ENCODE results near the gene CACNA1A. TPM values are rescaled to one million over a fixed set of nuclear protein-coding genes. Genes with fewer than 3 reads are reported as not detected.
A peak's percentile ranks its signal among the peaks of the same experiment; 100 is the strongest.
"Not testable (repeated sequence)": the region's sequence is repeated elsewhere in the genome, so short reads cannot be mapped to it uniquely, and the experiment has no call there.

CACNA1A gene
- total RNA-seq, 1 donor from 2014 or later, result 0.42 TPM

DNA sequence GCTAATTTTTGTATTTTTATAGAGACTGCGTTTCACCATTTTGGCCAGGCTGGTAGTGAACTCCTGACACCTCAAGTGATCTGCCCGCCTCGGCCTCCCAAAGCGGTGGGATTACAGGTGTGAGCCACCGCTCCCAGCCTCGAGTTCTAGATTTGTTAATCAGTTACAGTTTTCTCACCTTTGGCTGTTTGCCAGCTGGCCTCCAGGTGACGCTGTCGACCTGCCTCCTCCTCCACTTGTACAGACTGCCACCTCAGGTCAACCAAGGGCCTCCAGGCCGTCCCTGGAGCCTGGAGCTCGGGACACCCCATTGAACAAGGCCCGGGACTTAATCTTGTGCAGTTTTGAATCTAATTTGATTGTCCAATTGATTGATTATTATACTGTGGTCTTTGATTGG, 310.6 kb downstream of the CACNA1A start:
- no peaks in the 10 kb centered on the region for H3K9me3 Mint-ChIP-seq (ENCODE audit: low read depth)
- H3K27me3 Mint-ChIP-seq (ENCODE audit: low read depth), result no peaks in the 10 kb centered on the region
- H3K27ac Mint-ChIP-seq (ENCODE audit: unreplicated experiment), result no peak overlapping the region
- H3K36me3 Mint-ChIP-seq (ENCODE audit: low read depth), result no peaks in the 10 kb centered on the region
- no peak for DNase-seq (ENCODE audit: low spot score)
- TF ChIP-seq, protein P1, sequence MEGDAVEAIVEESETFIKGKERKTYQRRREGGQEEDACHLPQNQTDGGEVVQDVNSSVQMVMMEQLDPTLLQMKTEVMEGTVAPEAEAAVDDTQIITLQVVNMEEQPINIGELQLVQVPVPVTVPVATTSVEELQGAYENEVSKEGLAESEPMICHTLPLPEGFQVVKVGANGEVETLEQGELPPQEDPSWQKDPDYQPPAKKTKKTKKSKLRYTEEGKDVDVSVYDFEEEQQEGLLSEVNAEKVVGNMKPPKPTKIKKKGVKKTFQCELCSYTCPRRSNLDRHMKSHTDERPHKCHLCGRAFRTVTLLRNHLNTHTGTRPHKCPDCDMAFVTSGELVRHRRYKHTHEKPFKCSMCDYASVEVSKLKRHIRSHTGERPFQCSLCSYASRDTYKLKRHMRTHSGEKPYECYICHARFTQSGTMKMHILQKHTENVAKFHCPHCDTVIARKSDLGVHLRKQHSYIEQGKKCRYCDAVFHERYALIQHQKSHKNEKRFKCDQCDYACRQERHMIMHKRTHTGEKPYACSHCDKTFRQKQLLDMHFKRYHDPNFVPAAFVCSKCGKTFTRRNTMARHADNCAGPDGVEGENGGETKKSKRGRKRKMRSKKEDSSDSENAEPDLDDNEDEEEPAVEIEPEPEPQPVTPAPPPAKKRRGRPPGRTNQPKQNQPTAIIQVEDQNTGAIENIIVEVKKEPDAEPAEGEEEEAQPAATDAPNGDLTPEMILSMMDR (IDR thresholded peaks at IDR 0.05), result peak; percentile 20
- H3K4me1 Mint-ChIP-seq (ENCODE audit: low read depth), result no peaks in the 10 kb centered on the region
- no peak overlapping the region for H3K4me3 Mint-ChIP-seq (ENCODE audit: unreplicated experiment)

DNA sequence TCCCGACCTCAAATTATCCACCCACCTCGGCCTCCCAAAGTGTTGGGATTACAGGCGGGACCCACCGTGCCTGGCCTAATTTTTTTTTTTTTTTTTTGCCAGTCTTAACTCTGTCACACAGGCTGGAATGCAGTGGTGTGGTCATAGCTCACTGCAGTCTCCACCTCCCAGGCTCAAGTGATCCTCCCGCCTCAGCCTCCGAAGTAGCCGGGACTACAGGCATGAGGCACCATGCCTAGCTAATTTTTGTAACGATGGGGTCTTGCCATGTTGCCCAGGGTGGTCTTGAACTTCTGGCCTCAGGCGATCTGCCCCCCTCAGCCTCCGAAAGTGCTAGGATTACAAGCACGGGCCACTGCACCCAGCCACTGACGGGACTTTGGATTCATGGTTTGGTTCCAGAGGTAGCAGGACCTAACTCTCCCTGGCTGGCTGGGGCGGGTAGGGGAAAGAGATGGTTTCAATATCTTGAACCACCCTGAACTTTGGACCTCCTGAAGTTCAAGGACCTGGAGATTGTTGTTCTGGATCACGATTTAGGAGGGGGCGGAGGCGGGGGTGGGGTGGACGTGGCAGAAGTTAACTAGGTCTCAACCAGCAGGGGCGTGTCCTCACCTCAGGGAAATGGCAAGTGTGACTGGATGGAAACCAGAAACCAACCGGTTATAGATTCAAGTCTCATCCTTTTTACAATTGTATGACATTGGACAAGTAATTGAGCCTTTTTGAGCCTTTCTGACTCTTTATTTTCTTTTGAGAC, 315.3 kb downstream of the CACNA1A start:
- no peak for DNase-seq (ENCODE audit: low spot score)
- no peaks in the 10 kb centered on the region for H3K4me1 Mint-ChIP-seq (ENCODE audit: low read depth)
- no peaks in the 10 kb centered on the region for H3K9me3 Mint-ChIP-seq (ENCODE audit: low read depth)
- no peak overlapping the region for H3K27ac Mint-ChIP-seq (ENCODE audit: unreplicated experiment)
- no peaks in the 10 kb centered on the region for H3K27me3 Mint-ChIP-seq (ENCODE audit: low read depth)
- TF ChIP-seq, protein P1 (IDR thresholded peaks at IDR 0.05), result no peak
- no peak overlapping the region for H3K4me3 Mint-ChIP-seq (ENCODE audit: unreplicated experiment)
- H3K36me3 Mint-ChIP-seq (ENCODE audit: low read depth), result no peaks in the 10 kb centered on the region

DNA sequence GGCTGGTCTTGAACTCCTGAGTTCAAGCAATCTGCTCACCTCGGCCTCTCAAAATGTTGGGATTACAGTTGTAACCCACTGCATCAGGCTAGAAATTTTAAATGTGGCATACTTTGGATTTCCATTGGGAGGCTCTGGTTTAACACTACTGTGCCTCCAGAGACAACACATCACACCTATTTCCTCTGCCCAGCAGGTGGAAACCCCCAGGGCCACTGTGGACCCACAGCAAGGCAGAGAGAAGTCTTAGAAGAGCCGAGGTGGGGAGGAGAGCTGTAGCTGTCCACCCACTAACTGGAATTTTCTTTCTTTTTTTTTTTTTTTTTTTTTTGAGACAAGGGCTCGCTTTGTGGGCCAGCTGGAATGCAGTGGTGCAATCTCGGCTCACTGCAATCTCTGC, 316.7 kb downstream of the CACNA1A start:
- no peak overlapping the region for H3K4me3 Mint-ChIP-seq (ENCODE audit: unreplicated experiment)
- H3K4me1 Mint-ChIP-seq (ENCODE audit: low read depth), result no peaks in the 10 kb centered on the region
- no peaks in the 10 kb centered on the region for H3K27me3 Mint-ChIP-seq (ENCODE audit: low read depth)
- no peak for DNase-seq (ENCODE audit: low spot score)
- H3K9me3 Mint-ChIP-seq (ENCODE audit: low read depth), result no peaks in the 10 kb centered on the region
- TF ChIP-seq, protein P1 (IDR thresholded peaks at IDR 0.05), result no peak
- H3K36me3 Mint-ChIP-seq (ENCODE audit: low read depth), result no peaks in the 10 kb centered on the region
- H3K27ac Mint-ChIP-seq (ENCODE audit: unreplicated experiment), result no peak overlapping the region

DNA sequence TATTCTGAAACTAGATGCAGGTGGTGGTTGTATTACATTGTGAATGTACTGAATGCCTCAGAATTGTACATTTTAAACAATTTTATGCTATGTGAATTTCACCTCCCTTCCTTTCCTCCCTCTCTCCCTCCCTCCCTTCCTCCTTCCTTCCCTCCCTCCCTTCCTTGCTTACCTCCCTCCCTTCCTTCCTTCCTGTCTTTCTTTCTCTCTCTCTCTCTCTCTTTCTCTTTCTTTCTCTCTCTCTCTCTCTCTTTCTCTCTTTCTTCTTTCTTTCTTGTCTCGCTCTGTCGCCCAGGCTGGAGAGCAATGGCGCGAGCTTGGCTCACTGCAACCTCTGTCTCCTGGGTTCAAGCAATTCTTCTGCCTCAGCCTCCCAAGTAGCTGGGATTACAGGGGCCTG, 318.9 kb downstream of the CACNA1A start:
- Mint-ChIP-seq H3K27ac (ENCODE audit: unreplicated experiment) (no peak overlapping the region), H3K27me3 (ENCODE audit: low read depth) (no peaks in the 10 kb centered on the region), H3K9me3 (ENCODE audit: low read depth) (no peaks in the 10 kb centered on the region), H3K36me3 (ENCODE audit: low read depth) (no peaks in the 10 kb centered on the region), H3K4me1 (ENCODE audit: low read depth) (no peaks in the 10 kb centered on the region), H3K4me3 (ENCODE audit: unreplicated experiment) (no peak overlapping the region)
- no peak for DNase-seq (ENCODE audit: low spot score)
- TF ChIP-seq, protein P1 (IDR thresholded peaks at IDR 0.05), result no peak

DNA sequence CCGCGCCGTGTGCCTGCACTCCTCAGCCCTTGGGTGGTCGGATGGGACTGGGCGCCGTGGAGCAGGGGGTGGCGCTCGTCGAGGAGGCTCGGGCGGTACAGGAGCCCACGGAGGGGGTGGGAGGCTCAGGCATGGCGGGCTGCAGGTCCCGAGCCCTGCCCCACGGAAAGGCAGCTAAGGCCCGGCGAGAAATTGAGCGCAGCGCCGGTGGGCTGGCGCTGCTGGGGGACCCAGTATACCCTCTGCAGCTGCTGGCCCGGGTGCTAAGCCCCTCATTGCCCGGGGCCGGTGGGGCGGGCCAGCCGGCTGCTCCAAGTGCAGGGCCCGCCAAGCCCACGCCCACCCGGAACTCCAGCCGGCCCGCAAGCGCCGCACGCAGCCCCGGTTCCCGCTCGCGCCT, 319.6 kb downstream of the CACNA1A start:
- not testable (repeated sequence) for DNase-seq (ENCODE audit: low spot score); H3K9me3 Mint-ChIP-seq (ENCODE audit: low read depth); H3K36me3 Mint-ChIP-seq (ENCODE audit: low read depth); H3K4me3 Mint-ChIP-seq (ENCODE audit: unreplicated experiment); H3K27ac Mint-ChIP-seq (ENCODE audit: unreplicated experiment); H3K4me1 Mint-ChIP-seq (ENCODE audit: low read depth); H3K27me3 Mint-ChIP-seq (ENCODE audit: low read depth)

DNA sequence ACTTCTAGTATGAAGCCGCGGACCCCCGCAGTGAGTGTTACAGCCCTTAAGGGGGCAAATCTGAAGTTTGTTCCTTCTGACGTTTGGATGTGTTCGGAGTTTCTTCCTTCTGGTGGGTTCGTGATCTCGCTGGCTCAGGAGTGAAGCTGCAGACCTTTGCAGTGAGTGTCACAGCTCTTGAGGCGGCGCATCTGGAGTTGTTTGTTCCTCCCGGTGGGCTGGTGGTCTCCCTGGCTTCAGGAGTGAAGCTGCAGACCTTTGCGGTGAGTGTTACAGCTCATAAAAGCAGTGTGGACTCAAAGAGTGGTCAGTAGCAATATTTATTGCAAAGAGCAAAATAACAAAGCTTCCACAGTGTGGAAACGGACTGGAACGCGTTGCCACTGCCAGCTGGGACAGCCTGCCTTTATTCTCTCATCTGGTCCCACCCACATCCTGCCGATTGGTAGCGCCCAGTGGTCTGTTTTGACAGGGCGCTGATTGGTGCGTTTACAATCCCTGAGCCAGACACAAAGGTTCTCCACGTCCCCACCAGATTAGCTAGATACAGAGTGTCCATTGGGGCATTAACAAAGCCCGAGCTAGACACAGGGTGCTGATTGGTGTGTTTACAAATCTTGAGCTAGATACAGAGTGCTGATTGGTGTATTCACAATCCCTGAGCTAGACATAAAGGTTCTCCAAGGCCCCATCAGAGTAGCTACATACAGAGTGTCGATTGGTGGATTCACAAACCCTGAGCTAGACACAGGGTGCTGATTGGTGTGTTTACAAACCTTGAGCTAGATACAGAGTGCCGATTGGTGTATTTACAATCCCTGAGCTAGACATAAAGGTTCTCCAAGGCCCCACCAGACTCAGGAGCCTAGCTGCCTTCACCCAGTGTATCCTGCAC, 320.3 kb downstream of the CACNA1A start:
- H3K9me3 Mint-ChIP-seq (ENCODE audit: low read depth); H3K27me3 Mint-ChIP-seq (ENCODE audit: low read depth); H3K27ac Mint-ChIP-seq (ENCODE audit: unreplicated experiment); H3K36me3 Mint-ChIP-seq (ENCODE audit: low read depth); H3K4me3 Mint-ChIP-seq (ENCODE audit: unreplicated experiment); DNase-seq (ENCODE audit: low spot score); H3K4me1 Mint-ChIP-seq (ENCODE audit: low read depth): not testable (repeated sequence)

DNA sequence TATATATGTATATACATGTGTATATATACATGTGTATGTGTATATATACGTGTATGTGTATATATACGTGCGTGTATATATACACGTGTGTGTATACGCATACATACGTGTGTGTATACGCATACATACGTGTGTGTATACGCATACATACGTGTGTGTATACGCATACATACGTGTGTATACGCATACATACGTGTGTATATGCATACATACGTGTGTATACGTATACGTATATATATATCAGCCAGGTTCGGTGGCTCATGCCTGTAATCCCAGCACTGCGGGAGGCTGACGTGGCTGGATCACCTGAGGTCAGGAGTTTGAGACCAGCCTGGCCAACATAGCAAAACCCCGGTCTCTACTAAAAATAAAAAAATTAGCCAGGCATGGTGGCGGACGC, 321.4 kb downstream of the CACNA1A start:
- not testable (repeated sequence) for H3K27me3 Mint-ChIP-seq (ENCODE audit: low read depth); DNase-seq (ENCODE audit: low spot score); H3K27ac Mint-ChIP-seq (ENCODE audit: unreplicated experiment); H3K36me3 Mint-ChIP-seq (ENCODE audit: low read depth); H3K4me3 Mint-ChIP-seq (ENCODE audit: unreplicated experiment); H3K9me3 Mint-ChIP-seq (ENCODE audit: low read depth)
- peaks cover 11% of the 10 kb centered on the region for H3K4me1 Mint-ChIP-seq (ENCODE audit: low read depth)

Measured in chondrocyte (in vitro differentiated cells).